GM12864 (cell line): Measurements from ENCODE around the gene FAM163B.

Experiments
- DNase-seq: peaks from one replicate; pipeline ENCODE4 v3.0.0-alpha.2; 2011; ENCODE audit warnings: low read depth
- H3K4me3 ChIP-seq: 2 replicates; pipeline ENCODE4 v1.5.1; 2011; ENCODE audit warnings: mild to moderate bottlenecking, low read depth, low read length, control low read depth
- TF ChIP-seq, protein P1 (sequence below): IDR thresholded peaks from 2 replicates; pipeline ENCODE4 v1.5.1; 2011; ENCODE audit warnings: low read depth, mild to moderate bottlenecking, moderate library complexity, low read length, control low read depth, inconsistent platforms; ENCODE audit errors: missing control alignments

FAM163B gene

DNA sequence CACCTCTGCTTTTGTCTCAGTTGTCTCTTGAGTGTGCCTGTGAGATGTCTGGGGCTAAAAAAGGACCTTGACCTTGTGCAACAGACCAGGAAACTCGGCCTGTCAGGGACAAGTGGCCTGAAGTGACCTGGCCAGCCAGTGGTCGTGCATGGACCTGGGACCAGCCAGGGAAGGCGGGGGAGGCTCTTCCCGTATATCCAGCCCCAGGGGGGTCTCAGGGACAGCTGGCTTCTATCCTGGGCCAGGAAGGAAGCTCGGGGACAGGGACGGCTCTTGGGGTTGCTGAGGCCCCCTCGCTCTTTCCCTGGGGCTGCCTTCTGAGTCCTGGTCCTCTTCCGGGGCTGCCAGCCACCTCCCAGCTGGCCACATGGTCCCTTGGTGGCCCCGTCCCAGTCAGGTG lies 77.9 kb downstream of the FAM163B start:
- TF ChIP-seq, protein P1, sequence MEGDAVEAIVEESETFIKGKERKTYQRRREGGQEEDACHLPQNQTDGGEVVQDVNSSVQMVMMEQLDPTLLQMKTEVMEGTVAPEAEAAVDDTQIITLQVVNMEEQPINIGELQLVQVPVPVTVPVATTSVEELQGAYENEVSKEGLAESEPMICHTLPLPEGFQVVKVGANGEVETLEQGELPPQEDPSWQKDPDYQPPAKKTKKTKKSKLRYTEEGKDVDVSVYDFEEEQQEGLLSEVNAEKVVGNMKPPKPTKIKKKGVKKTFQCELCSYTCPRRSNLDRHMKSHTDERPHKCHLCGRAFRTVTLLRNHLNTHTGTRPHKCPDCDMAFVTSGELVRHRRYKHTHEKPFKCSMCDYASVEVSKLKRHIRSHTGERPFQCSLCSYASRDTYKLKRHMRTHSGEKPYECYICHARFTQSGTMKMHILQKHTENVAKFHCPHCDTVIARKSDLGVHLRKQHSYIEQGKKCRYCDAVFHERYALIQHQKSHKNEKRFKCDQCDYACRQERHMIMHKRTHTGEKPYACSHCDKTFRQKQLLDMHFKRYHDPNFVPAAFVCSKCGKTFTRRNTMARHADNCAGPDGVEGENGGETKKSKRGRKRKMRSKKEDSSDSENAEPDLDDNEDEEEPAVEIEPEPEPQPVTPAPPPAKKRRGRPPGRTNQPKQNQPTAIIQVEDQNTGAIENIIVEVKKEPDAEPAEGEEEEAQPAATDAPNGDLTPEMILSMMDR, result no peak
- no peak for DNase-seq
- H3K4me3 ChIP-seq, result no peak overlapping the region

DNA sequence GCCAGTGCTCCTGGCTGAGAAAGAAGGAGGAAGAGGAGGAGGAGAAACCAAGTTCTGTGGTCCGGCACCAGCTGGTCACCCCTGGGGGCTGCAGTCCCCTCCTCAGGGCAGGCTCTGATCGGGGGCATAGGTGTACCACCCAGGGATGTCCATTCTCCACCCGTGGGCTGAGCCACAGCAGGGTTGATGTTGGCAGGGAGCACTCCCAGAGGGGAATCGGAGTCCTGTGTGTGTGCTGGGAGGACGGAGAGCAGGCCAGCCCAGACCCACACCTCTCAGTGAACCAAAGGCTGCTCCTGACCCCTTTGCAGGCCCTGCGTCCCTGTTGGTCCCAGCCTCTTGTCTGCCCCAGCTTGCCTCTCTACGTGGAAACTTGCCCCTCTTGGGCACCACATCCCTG lies 79.3 kb downstream of the FAM163B start:
- TF ChIP-seq, protein P1, result no peak
- no peak for DNase-seq
- H3K4me3 ChIP-seq, result no peak overlapping the region

DNA sequence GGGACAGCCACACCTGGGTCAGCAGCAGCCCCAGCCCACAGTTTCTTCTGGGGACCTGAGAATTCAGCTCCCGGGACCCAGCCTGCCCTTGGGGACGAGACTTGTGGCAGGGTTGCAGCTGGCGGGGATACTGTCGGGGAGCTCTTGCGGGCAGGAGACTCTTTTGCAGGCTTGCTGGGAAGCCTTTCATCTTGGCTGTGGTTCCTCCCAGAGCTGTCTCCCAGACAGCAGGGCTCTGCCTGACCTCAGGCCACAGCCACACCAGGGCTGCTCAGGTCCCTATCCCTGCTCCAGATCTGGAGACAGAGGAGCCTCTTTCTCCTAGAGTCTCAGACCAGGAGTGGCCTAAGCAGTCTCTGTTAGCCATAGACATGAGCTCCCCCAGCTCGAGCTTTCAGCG lies 79.7 kb downstream of the FAM163B start:
- H3K4me3 ChIP-seq, result no peak overlapping the region
- TF ChIP-seq, protein P1, result no peak
- DNase-seq, result no peak

DNA sequence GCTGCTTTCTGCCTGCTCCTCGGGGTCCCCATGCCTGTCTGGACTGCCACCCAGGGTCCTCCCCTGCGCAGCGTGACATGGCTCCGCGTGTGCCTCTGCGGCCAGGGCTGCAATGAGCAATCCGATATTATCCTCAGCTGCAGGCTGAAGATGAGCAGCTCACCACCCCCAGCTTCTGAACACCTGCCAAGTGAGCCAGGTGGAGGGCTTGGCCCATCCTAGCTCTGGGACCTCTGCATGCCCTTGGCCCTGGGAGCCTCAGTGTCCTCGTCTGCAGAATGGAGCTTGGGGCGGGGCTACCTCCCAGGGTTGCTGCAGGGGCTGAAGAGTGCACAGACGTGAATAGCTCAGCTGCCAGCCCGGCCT lies 80.3 kb downstream of the FAM163B start:
- no peak overlapping the region for H3K4me3 ChIP-seq
- TF ChIP-seq, protein P1, result no peak
- DNase-seq, result no peak

DNA sequence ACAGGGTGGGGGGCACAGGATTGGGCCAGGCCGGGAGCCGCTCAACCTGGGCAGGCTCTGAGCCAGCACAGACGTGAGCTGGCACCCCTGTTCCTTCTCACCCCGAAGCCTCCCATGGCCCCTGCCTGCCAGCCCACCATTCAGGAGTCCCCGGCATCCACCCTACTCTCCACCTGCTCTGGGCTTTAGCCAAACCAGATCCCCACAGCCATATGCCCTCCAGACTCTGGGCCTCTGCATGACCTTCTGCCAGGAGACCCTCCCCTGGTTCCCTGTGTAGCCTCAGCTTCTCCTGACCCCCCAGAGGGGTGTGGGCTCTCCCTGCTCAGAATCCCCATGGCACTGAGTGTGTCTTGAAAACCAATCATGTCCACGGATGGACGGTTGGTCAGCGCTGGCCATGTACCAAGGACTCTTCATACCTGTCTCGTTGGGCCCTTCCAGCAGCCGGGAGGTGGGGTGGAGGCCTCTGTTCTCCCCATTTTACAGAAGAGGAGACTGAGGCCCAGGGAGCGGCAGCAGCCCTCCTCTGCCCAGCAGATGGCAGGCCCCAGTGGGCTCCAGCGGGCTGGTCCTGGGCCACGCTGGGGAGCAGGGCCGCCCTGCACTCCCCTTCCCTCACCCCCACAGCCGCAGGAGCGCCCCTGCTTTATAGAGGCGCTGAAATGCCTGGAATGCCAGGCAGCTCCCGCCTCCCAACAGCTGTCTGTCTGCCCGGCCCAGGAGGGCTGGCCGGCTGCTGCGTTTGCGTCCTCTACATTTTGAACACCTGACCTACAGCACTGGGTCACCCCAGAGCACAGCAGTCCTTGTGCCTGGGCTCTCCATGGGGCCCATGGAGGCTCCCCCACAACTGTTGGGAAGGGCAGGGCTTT lies 81.0 kb downstream of the FAM163B start:
- H3K4me3 ChIP-seq, result no peak overlapping the region
- TF ChIP-seq, protein P1, result no peak

DNA sequence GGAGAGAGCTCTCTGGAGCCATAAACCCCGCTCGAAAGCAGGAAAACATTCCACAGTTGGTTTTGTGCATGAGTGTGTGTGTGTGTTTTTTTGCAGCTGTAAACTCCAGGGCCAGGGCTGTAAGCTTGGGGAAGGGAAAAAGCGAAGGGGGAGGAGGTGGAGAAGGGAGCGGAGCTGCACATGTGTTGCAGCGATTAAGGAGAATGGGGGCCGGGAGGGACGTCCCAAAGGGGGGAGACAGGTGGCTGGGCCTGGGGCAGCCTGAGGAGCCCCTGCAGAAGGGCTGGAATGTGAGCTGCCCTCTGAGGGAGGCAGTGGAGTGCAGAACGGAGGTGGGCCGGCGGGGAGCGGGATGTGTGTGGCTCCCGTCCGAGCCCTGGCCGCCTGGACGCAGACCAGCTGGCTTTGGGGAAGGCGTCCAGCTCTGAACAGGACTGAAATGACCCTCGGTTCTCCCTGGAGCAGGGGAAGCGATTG lies 81.7 kb downstream of the FAM163B start:
- DNase-seq, result no peak

More for the DNA sequence above, 81.0 kb downstream of the FAM163B start:
- no peak for DNase-seq

More for the DNA sequence above, 81.7 kb downstream of the FAM163B start:
- no peak overlapping the region for H3K4me3 ChIP-seq
- TF ChIP-seq, protein P1, result no peak
